GM23248 (cell line): ENCODE data around the gene NDUFV2. TPM values are rescaled to one million over a fixed set of nuclear protein-coding genes. Genes with fewer than 3 reads are reported as not detected.

Source experiments
- DNase-seq: peaks from one replicate; pipeline ENCODE4 v3.0.0-alpha.2; 2015
- H2AFZ ChIP-seq: fragments of 200-600 bp; sonication (generic); 2 replicates; pipeline ENCODE4 v1.6.1; 2016; ENCODE audit warnings: antibody characterized with exemption
- H3F3A ChIP-seq: fragments of 200-600 bp; sonication (generic); 2 replicates; pipeline ENCODE4 v1.6.1; 2016; ENCODE audit warnings: mild to moderate bottlenecking, antibody characterized with exemption, mixed run types; ENCODE audit not compliant: insufficient read depth
- H3K27ac ChIP-seq: fragments of 200-600 bp; sonication (generic); 2 replicates; pipeline ENCODE4 v1.5.1; 2016; ENCODE audit warnings: mild to moderate bottlenecking
- H3K27me3 ChIP-seq: fragments of 200-600 bp; sonication (generic); replicated peaks from 2 replicates; pipeline ENCODE4 v1.6.1; 2016; ENCODE audit warnings: mild to moderate bottlenecking; ENCODE audit not compliant: insufficient read depth
- H3K36me3 ChIP-seq: fragments of 200-600 bp; sonication (generic); 2 replicates; pipeline ENCODE4 v1.6.1; 2016; ENCODE audit warnings: low read depth, mild to moderate bottlenecking
- H3K4me1 ChIP-seq: fragments of 200-600 bp; sonication (generic); 2 replicates; pipeline ENCODE4 v1.6.1; 2016; ENCODE audit warnings: mild to moderate bottlenecking; ENCODE audit not compliant: insufficient read depth
- H3K4me2 ChIP-seq: fragments of 200-600 bp; sonication (generic); one replicate; pipeline ENCODE4 v1.6.1; 2016; ENCODE audit warnings: mild to moderate bottlenecking; ENCODE audit not compliant: unreplicated experiment
- H3K4me3 ChIP-seq: fragments of 200-600 bp; sonication (generic); 2 replicates; pipeline ENCODE4 v1.5.1; 2016; ENCODE audit warnings: mild to moderate bottlenecking
- H3K79me2 ChIP-seq: fragments of 200-600 bp; sonication (generic); 2 replicates; pipeline ENCODE4 v1.6.1; 2016; ENCODE audit warnings: mild to moderate bottlenecking; ENCODE audit not compliant: insufficient read depth
- H3K9ac ChIP-seq: fragments of 200-600 bp; sonication (generic); 2 replicates; pipeline ENCODE4 v1.6.1; 2016; ENCODE audit warnings: mild to moderate bottlenecking
- H3K9me2 ChIP-seq: fragments of 200-600 bp; sonication (generic); 2 replicates; pipeline ENCODE4 v1.6.1; 2016; ENCODE audit warnings: mixed run types, mild to moderate bottlenecking, moderate library complexity; ENCODE audit not compliant: insufficient read depth
- H3K9me3 ChIP-seq: fragments of 200-600 bp; sonication (generic); one replicate; pipeline ENCODE4 v1.6.1; 2017; ENCODE audit warnings: low read depth
- H4K20me1 ChIP-seq: fragments of 200-600 bp; sonication (generic); 2 replicates; pipeline ENCODE4 v1.6.0; 2016; ENCODE audit not compliant: insufficient read depth
- EZH2 ChIP-seq: fragments of 200-600 bp; sonication (generic); IDR thresholded peaks from 2 replicates; pipeline ENCODE4 v1.6.1; 2018; ENCODE audit warnings: antibody characterized with exemption, mild to moderate bottlenecking; ENCODE audit not compliant: insufficient read depth, poor library complexity, severe bottlenecking
- EZH2phosphoT487 ChIP-seq: fragments of 200-600 bp; sonication (generic); IDR thresholded peaks from 2 replicates; pipeline ENCODE4 v1.6.1; 2018; ENCODE audit warnings: antibody characterized with exemption, moderate library complexity, mild to moderate bottlenecking, low read depth; ENCODE audit not compliant: insufficient read depth
- WGBS, 2 experiments: methylation state at CpG; one replicate each; pipeline ENCODE4 v1.1.6; 2015 to 2017; ENCODE audit warnings: low lambda C conversion rate in 2 of 2, low coverage in 1 of 2; ENCODE audit errors: missing lambda C conversion rate in 2 of 2; 5-methylcytosine and 5-hydroxymethylcytosine counted together
- in situ Hi-C: fragments of 300-500 bp; cut with MboI; formaldehyde crosslinking; loops from 2 replicates; pipeline ENCODE4 v1.15.0; 2020
- polyA plus RNA-seq: library from polyadenylated mRNA; unstranded; fragments of >200 nt; fragmentation: Nextera tagmentation; extraction: Ambion mirVana; gene quantifications from 2 replicates; pipeline ENCODE4 v1.2.1, GENCODE V29; 2016
- total RNA-seq: library from RNA; depleted of rRNA; stranded (reverse); fragments of >200 nt; shearing (Covaris generic); gene quantifications from 2 replicates; pipeline ENCODE4 v1.2.3, GENCODE V29; 2014

NDUFV2 gene
- total and polyA plus RNA-seq, 2 experiments from 2014 or later: 80.7 to 208 TPM

DNA sequence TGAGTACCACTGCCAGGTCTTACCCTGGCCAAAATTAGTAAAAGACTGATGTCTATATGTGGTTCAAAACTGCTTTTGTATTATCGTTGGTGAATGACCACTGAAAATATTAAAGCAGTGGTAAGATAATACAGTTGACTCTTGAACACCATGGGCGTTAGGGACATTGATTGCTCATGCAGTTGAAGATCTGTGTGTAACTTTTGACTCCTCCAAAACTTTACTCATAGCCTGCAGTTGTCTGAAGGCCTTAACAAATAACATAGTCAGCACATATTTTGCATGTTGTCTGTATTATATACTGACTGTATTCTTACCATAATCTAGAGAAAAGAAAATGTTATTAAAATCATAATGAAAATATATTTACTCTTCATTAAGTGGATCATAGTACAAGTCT is 28.3 kb downstream of the NDUFV2 start:
- Histone ChIP-seq H3K36me3 (peaks cover 62% of the 10 kb centered on the region), H3K9me3 (no peaks in the 10 kb centered on the region), H3K27me3 (no peaks in the 10 kb centered on the region), H3K4me3 (no peak overlapping the region), H3K79me2 (peaks cover 82% of the 10 kb centered on the region), H2AFZ (no peak overlapping the region), H3F3A (peaks cover 57% of the 10 kb centered on the region), H3K4me2 (no peak overlapping the region), H3K9me2 (no peaks in the 10 kb centered on the region), H3K9ac (no peak overlapping the region), H3K27ac (peak overlapping the region; percentile 24; the same call in 1 of the 2 replicates), H4K20me1 (no peaks in the 10 kb centered on the region), H3K4me1 (peaks cover 9% of the 10 kb centered on the region; the same call in 1 of the 2 replicates)
- whole genome bisulfite sequencing, 2 experiments: 60 to 67% methylated on average over 2 of the region's 2 CpGs
- DNase-seq: peak; percentile 70
- TF ChIP-seq EZH2phosphoT487: no peak
- TF ChIP-seq EZH2: no peak
- in situ Hi-C loops: no loop called here

- peaks cover 47% of the 10 kb centered on the region; the same call in 1 of the 2 replicates for H3K36me3 ChIP-seq
Observed at GRCh38 chr18:9132628-9133027, 30.1 kb downstream of the NDUFV2 start.

GRCh38 chr18:9133225-9133624 is 30.7 kb downstream of the NDUFV2 start:
- no peak for DNase-seq
- no peak overlapping the region for H3K9ac ChIP-seq
- WGBS, 2 experiments: 97 to 98% methylated on average over 2 of the region's 2 CpGs
- H3K27ac ChIP-seq: no peak overlapping the region
- H2AFZ ChIP-seq: no peak overlapping the region
- peaks cover 64% of the 10 kb centered on the region for H3K79me2 ChIP-seq
- no peak overlapping the region for H3K4me3 ChIP-seq
- no peaks in the 10 kb centered on the region for H4K20me1 ChIP-seq
- in situ Hi-C loops: no loop called here
- no peak overlapping the region for H3K4me2 ChIP-seq
- H3K36me3 ChIP-seq: peaks cover 41% of the 10 kb centered on the region; the same call in 1 of the 2 replicates
- peaks cover 64% of the 10 kb centered on the region for H3F3A ChIP-seq
- no peaks in the 10 kb centered on the region for H3K9me2 ChIP-seq
- no peaks in the 10 kb centered on the region for H3K27me3 ChIP-seq
- H3K4me1 ChIP-seq: peaks cover 9% of the 10 kb centered on the region; the same call in 1 of the 2 replicates
- no peak for TF ChIP-seq EZH2
- no peak for TF ChIP-seq EZH2phosphoT487
- no peaks in the 10 kb centered on the region for H3K9me3 ChIP-seq

More at GRCh38 chr18:9132628-9133027, 30.1 kb downstream of the NDUFV2 start:
- in situ Hi-C loops: no loop called here
- no peak for DNase-seq
- Histone ChIP-seq H2AFZ (no peak overlapping the region), H3K27ac (no peak overlapping the region), H3K4me2 (no peak overlapping the region), H3K9ac (no peak overlapping the region), H3K27me3 (no peaks in the 10 kb centered on the region), H3K79me2 (peaks cover 64% of the 10 kb centered on the region), H3F3A (peaks cover 58% of the 10 kb centered on the region), H4K20me1 (no peaks in the 10 kb centered on the region), H3K4me3 (no peak overlapping the region), H3K4me1 (peaks cover 9% of the 10 kb centered on the region; the same call in 1 of the 2 replicates), H3K9me3 (no peaks in the 10 kb centered on the region), H3K9me2 (no peaks in the 10 kb centered on the region)
- TF ChIP-seq EZH2phosphoT487 (no peak), EZH2 (no peak)
- 96 to 97% methylated on average over 4 of the region's 4 CpGs for WGBS, 2 experiments

GRCh38 chr18:9135081-9135911 is 32.8 kb downstream of the NDUFV2 start:
- TF ChIP-seq EZH2phosphoT487 (no peak), EZH2 (no peak)
- H3K27me3 ChIP-seq: no peaks in the 10 kb centered on the region
- no peaks in the 10 kb centered on the region for H3K9me3 ChIP-seq
- no peaks in the 10 kb centered on the region for H4K20me1 ChIP-seq
- no peaks in the 10 kb centered on the region for H3K9me2 ChIP-seq
- peaks cover 24% of the 10 kb centered on the region for H3K4me1 ChIP-seq
- H2AFZ ChIP-seq: peak overlapping the region; percentile 68
- DNase-seq: no peak
- in situ Hi-C loops: no loop called here
- WGBS, 2 experiments: 76 to 78% methylated on average over 12 of the region's 12 CpGs
- peak overlapping the region; percentile 98 for H3K9ac ChIP-seq
- H3K4me2 ChIP-seq: peak overlapping the region; percentile 74
- H3F3A ChIP-seq: peaks cover 69% of the 10 kb centered on the region
- peak overlapping the region; percentile 74 for H3K4me3 ChIP-seq
- H3K79me2 ChIP-seq: peaks cover 64% of the 10 kb centered on the region
- H3K36me3 ChIP-seq: peaks cover 22% of the 10 kb centered on the region; the same call in 1 of the 2 replicates
- H3K27ac ChIP-seq: peak overlapping the region; percentile 98
